ENCODE results near the gene HOXB2. TPM values are rescaled to one million over a fixed set of nuclear protein-coding genes. Genes with fewer than 3 reads are reported as not detected.

The HOXB2 gene
- total and polyA plus RNA-seq, 9 of the 15 experiments (the other 6 are each of a cell fraction or from before 2014, with no cell fraction given): 2.1 to 97.7 (median 21.2) TPM

DNA sequence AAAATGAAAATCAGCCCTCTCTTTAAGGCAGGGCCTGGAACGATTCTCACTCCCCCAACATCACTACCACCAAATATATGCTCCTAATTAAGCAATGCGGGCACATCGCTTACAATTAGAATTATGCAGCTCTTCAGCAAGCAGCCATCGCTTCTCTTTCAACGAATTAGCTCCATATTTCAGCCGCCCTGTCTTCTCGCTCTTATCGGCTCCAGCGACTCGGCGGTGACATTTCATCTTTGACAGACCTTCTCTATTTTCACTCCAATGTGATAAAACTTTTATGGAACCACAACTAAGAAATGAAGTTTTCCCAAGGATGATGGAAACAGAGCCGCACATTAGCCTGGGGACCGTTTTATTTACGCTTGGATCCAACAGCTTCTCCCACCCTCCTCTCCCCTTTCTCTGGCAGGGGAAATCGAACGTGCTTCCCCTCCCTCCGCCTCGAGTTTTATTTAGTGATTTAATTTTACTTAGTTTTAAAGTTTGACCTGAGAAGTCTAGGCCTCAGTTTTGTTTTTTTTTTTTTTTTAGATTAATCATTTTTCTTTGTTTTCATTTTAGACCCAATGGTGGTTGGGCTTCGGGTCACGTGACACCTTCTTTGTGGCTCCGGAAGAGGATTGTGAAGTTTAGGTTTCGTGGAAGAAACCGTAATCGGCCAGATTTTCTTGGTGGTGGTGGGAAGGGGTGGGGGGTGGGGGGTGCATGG, 3.1 kb upstream of the HOXB2 start (continued):
- TF ChIP-seq NONO (IDR thresholded peaks at IDR 0.05; ENCODE audit: low read depth in 2 of 2, low read length in 1 of 2): no peak
- peak; percentile 80; the same call in 1 of the 2 replicates for TF ChIP-seq SMARCC2 (IDR thresholded peaks at IDR 0.05; ENCODE audit: low read depth)
- no peak for TF ChIP-seq RBM15 (IDR thresholded peaks at IDR 0.05; ENCODE audit: insufficient read depth, low read length)
- no peak for TF ChIP-seq NELFE (IDR thresholded peaks at IDR 0.05; ENCODE audit: insufficient read depth, insufficient read length)
- no peak for TF ChIP-seq ZNF586 (CRISPR knock-in tag; conservative IDR thresholded peaks at IDR 0.05)
- no peak for TF ChIP-seq PHF20 (IDR thresholded peaks at IDR 0.05; ENCODE audit: partially characterized antibody)
- TF ChIP-seq ZNF184 (CRISPR knock-in tag; IDR thresholded peaks at IDR 0.05): no peak
- no peak for TF ChIP-seq ZNF444 (CRISPR knock-in tag; IDR thresholded peaks at IDR 0.05)
- TF ChIP-seq TSC22D4 (tag; IDR thresholded peaks at IDR 0.05): no peak
- TF ChIP-seq TBP (optimal IDR thresholded peaks at IDR 0.05; ENCODE audit: low read depth, low read length): peak; percentile 59
- TF ChIP-seq, protein P1, sequence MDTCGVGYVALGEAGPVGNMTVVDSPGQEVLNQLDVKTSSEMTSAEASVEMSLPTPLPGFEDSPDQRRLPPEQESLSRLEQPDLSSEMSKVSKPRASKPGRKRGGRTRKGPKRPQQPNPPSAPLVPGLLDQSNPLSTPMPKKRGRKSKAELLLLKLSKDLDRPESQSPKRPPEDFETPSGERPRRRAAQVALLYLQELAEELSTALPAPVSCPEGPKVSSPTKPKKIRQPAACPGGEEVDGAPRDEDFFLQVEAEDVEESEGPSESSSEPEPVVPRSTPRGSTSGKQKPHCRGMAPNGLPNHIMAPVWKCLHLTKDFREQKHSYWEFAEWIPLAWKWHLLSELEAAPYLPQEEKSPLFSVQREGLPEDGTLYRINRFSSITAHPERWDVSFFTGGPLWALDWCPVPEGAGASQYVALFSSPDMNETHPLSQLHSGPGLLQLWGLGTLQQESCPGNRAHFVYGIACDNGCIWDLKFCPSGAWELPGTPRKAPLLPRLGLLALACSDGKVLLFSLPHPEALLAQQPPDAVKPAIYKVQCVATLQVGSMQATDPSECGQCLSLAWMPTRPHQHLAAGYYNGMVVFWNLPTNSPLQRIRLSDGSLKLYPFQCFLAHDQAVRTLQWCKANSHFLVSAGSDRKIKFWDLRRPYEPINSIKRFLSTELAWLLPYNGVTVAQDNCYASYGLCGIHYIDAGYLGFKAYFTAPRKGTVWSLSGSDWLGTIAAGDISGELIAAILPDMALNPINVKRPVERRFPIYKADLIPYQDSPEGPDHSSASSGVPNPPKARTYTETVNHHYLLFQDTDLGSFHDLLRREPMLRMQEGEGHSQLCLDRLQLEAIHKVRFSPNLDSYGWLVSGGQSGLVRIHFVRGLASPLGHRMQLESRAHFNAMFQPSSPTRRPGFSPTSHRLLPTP (IDR thresholded peaks at IDR 0.05; ENCODE audit: borderline replicate concordance, extremely low read depth, insufficient read length): no peak
- TF ChIP-seq RBM22 (IDR thresholded peaks at IDR 0.05; ENCODE audit: low read depth, low read length, poor library complexity, severe bottlenecking): no peak
- TF ChIP-seq ATF1 (CRISPR knock-in tag; IDR thresholded peaks at IDR 0.05): no peak
- 0 out of 2 replicates have a peak, but pooled peaks have one; percentile 29 for TF ChIP-seq ATF1 (tag; IDR thresholded peaks at IDR 0.05)
- TF ChIP-seq CHD1 (IDR thresholded peaks at IDR 0.05; ENCODE audit: low read length): peak; percentile 57
- no peak for TF ChIP-seq ZNF217 (CRISPR knock-in tag; IDR thresholded peaks at IDR 0.05)
- TF ChIP-seq TBL1XR1 (IDR thresholded peaks at IDR 0.05; ENCODE audit: low read length in 2 of 2): no peak
- TF ChIP-seq RBM39 (optimal IDR thresholded peaks at IDR 0.05; ENCODE audit: low read depth, low read length): no peak
- 0 out of 2 replicates have a peak, but pooled peaks have one; percentile 54 for TF ChIP-seq NFATC3 (IDR thresholded peaks at IDR 0.05)
